Measurements from ENCODE around the gene RARB.

Gene RARB

DNA sequence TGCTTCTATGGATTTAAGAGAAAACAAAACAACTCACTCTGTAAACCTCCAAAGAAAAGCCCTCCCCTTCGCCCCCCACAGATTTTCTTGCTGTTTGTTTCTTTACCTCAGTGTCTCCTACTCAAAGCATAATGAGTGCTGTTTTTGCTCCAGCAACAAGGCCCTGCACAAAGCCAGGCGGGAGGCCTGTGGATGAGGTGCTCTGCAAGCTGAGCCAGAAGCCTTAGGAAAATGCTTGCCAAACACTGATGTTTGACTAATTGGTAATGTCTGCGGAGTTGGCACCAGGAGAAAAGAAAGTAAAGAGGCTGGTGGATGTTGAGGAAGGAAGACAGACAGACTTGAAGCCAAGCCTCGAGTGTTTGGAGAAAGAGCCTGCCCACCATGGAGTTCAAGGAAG is 99.7 kb downstream of the RARB start:
- no peak overlapping the region for H3K4me3 ChIP-seq (ENCODE audit: low read depth, low read length)
- TF ChIP-seq, protein P1, sequence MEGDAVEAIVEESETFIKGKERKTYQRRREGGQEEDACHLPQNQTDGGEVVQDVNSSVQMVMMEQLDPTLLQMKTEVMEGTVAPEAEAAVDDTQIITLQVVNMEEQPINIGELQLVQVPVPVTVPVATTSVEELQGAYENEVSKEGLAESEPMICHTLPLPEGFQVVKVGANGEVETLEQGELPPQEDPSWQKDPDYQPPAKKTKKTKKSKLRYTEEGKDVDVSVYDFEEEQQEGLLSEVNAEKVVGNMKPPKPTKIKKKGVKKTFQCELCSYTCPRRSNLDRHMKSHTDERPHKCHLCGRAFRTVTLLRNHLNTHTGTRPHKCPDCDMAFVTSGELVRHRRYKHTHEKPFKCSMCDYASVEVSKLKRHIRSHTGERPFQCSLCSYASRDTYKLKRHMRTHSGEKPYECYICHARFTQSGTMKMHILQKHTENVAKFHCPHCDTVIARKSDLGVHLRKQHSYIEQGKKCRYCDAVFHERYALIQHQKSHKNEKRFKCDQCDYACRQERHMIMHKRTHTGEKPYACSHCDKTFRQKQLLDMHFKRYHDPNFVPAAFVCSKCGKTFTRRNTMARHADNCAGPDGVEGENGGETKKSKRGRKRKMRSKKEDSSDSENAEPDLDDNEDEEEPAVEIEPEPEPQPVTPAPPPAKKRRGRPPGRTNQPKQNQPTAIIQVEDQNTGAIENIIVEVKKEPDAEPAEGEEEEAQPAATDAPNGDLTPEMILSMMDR (IDR thresholded peaks at IDR 0.05; ENCODE audit: low read depth, low read length, missing control alignments): no peak
- DNase-seq (ENCODE audit: low read depth): no peak

DNA sequence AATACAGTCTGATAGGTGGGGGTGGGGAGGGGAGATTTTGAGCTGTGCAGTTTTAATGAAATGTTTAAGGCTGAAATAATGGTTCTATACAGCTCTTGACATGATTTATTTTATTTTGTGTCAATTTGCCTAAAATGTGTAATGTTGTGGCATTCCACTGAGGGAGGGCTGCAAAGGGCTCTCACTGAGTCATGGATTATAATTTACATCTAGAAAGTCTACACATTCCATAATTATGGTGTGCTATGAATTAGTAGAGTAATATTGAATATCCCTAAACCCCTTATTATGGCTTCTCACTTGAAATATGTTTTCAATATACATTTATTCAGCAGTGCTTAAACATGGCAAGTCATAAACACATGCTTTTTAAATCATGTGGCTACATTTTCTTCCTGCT is 103.9 kb downstream of the RARB start:
- no peak overlapping the region for H3K4me3 ChIP-seq (ENCODE audit: low read depth, low read length)
- no peak for DNase-seq (ENCODE audit: low read depth)
- TF ChIP-seq, protein P1 (IDR thresholded peaks at IDR 0.05; ENCODE audit: low read depth, low read length, missing control alignments): no peak

DNA sequence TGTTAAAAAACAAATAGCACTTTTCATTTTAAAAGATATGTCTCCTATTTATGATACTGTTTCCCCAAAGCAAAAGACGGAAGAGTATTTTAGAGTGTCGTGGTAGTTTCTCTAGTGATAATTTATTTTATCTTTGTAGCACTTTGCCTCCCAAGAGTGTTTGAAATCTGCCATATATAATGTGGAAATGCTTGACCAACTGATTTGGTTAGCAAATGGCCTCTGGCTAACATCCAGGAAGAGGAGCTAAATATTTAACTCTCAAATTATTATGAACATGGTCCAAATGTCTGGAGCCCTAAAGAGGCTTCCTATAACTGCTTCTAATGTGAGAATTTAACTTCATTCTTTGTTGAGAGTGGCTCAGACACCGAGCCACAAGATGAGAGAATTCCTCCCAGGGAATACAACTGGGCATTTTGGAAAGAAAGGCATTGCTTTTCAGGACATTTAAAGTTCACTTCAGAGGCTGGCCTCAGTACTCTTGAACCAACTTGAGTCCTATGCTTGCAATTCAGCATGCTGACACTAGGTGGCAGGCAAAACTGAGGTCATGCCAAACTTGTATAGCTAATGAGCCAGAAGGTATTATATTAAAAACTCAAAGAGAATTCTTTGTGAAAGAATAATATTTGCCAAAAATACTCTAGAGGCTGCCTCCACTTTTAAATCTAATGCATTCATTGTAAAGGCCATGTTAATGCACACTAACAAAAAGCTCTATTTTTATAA is 104.5 kb downstream of the RARB start:
- DNase-seq (ENCODE audit: low read depth): peak; percentile 7
- H3K4me3 ChIP-seq (ENCODE audit: low read depth, low read length): no peak overlapping the region
- TF ChIP-seq, protein P1 (IDR thresholded peaks at IDR 0.05; ENCODE audit: low read depth, low read length, missing control alignments): peak; percentile 75

DNA sequence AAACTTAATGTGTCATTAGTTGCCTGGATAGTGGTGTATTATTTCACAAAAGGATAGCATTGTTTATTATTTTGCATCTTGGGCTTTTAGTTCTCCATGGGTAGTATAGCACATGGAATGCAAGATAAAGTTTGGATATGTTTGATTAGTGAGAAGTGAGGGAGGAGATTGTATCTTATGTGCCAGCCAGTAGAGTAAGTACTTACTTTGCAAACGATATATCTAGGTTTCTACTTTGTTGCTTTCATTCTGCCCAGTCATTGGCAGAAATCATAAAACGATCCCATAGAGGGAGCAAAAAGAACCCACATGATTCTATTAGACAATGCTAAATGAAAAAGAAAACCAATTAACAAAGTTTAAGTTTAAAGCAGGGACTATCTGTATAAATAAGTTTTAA is 105.3 kb downstream of the RARB start:
- no peak overlapping the region for H3K4me3 ChIP-seq (ENCODE audit: low read depth, low read length)
- no peak for DNase-seq (ENCODE audit: low read depth)
- TF ChIP-seq, protein P1 (IDR thresholded peaks at IDR 0.05; ENCODE audit: low read depth, low read length, missing control alignments): no peak

DNA sequence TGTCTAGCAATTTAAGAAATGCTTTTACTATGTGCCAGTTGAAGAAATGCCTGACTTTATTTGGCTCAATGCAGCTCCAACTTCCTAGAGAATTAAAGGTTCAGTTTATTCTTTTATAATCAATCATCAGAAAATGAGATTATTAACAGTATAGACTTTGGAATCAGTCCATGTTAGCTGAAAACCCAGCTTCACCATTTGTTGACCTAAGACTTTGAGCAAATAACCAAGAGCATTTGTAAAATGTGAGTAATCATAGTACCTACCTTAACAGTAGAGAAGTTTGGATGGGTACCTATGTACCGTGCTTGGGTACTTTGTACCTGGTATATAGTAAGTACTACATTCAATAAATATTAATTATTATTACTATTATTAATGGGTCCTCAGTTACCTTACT is 105.9 kb downstream of the RARB start:
- H3K4me3 ChIP-seq (ENCODE audit: low read depth, low read length): no peak overlapping the region
- TF ChIP-seq, protein P1 (IDR thresholded peaks at IDR 0.05; ENCODE audit: low read depth, low read length, missing control alignments): no peak
- DNase-seq (ENCODE audit: low read depth): no peak

DNA sequence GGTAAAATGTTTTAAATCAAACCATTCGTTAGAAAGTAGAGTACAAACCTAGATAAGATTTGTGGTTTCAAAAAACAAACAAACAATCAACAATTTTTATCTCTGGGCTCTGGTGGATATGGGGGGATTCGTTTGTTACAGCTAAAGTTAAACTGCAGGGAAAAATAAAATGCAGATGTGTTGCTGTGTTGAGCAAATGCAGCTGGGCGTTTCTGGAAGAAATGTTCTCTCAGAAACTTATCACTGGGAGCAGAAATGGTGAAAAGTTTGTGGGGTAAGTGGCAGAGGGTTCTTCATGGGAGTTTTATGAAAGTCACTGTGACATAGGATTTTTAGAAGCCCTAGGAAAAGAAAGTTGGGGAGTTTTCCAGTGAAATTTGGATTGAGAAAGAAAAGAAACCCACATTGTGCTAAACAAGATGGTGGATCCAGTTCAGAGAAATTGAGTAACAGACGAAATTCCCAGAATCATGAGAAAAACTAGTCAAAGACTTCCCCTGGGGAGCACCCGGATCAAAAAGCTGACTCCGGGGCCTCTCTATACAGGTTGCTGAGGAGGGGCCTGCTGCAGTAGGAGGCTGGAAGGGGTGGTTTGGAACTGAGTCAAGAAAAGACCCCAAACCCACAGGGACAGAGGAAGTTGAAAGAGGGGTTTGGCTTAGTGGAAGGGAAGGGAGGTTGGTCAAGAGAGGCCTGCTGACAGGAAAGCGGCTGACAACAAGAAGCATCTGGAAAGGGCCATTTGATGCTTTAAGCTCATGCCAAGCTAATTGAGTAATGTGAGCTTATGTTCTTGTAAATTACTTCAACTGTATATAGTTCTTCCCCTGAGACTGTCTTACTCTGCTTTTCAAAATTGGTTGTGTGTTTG is 108.7 kb downstream of the RARB start:
- no peak for DNase-seq (ENCODE audit: low read depth)
- TF ChIP-seq, protein P1 (IDR thresholded peaks at IDR 0.05; ENCODE audit: low read depth, low read length, missing control alignments): no peak
- H3K4me3 ChIP-seq (ENCODE audit: low read depth, low read length): no peak overlapping the region

Data from GM12864 (cell line).